IPS DF 4.7 (cell line): ENCODE measurements around the gene SEC24A.
"Not testable (repeated sequence)": the region's sequence is repeated elsewhere in the genome, so short reads cannot be mapped to it uniquely, and the experiment has no call there.

ENCODE experiments used
- DNase-seq: peaks from one replicate; pipeline ENCODE4 v3.0.0-alpha.2; 2013; ENCODE audit warnings: low spot score; ENCODE audit errors: extremely low read depth

SEC24A gene

DNA sequence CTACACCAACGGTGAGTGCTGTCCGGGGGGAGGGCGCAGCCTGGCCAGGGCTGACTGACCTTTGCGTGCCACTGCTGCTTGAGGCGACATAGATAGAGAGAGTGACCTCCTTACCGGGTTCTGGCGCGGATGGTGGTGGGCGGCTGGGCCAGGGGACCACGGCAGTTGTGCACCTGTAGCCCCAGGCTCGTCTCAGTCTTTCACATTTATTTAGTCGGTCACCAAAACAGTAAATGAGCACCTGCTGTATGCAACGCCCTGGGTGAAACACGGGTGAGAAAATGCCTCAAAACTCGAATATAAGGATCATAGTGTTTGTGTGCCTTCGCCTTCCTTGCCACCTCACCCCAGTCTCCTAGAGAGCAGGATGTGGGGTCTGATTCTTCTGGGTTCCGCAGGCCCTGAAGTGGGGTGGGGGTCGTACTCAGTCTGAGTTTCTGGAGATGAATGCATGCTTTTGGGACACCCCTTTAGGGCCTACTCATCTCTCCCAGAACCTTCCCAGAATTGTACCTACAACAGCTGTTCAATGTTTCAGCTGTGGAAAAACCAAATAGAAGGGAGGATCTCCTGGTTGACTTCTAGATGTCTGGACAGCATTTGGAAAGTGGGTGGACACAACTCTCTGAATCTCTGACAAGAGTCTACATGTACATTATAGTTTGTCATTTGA, 714 bp downstream of the SEC24A start:
- no peak for DNase-seq

DNA sequence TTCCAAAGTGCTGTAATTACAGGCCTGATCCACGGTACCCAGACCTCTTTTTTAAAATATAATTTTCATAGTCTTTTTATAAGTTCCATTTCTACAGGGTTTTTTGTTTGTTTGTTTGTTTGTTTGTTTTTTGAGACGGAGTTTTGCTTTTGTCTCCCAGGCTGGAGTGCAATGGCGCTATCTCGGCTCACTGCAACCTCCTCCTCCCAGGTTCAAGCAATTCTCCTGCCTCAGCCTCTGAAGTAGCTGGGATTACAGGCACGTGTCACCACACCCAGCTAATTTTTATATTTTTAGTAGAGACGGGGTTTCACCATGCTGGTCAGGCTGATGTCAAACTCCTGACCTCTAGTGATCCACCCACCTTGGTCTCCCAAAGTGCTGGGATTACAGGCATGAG, 2.1 kb downstream of the SEC24A start:
- not testable (repeated sequence) for DNase-seq

DNA sequence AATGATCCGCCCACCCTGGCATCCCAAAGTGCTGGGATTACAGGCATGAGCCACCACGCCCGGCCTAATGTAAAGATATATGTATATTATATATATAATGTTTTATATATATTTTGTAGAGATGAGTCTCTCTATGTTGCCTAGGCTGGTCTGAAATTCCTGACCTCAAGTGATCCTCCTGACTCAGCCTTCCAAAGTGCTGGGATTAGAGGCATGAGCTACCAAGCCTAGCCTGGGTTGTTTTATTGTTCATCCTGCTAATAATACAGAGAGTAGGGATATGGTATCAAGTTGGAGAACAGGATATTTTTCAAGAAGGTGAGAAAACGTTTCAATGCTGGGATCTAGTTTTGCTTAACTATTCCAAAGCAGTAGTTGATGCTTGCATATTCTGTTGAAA, 2.9 kb downstream of the SEC24A start:
- no peak for DNase-seq

DNA sequence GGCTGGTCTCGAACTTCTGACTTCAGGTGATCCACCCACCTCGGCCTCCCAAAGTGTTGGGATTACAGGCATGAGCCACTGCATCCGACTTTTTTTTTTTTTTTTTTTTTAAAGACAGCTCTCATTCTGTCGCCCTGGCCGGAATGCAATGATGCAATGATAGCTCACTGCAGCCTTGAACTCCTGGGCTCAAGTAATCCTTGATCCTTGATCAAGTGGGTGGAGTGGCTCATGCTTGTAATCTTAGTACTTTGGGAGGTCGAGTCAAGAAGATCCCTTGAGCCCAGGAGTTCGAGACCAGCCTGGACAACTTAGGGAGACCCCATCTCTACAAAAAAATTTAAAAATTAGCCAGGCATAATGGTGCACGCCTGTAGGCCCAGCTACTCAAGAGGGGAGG, 8.1 kb downstream of the SEC24A start:
- no peak for DNase-seq

DNA sequence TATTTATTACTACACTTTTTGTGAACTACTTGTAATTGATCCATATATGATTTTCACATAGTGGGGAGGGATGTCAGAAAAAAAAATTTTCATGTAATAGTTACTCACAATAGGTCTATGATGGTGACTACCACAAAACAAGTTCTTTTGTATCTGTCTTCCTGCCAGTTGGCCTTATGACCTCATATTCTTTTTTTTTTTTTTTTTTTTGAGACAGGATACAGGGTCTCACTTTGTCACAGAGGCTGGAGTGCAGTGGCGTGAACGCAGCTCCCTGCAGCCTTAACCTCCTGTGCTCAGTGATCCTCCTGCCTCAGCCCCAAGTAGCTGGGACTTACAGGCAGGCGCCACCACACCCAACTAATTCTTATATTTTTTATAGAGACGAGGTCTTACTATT, 10.9 kb downstream of the SEC24A start:
- DNase-seq: no peak

DNA sequence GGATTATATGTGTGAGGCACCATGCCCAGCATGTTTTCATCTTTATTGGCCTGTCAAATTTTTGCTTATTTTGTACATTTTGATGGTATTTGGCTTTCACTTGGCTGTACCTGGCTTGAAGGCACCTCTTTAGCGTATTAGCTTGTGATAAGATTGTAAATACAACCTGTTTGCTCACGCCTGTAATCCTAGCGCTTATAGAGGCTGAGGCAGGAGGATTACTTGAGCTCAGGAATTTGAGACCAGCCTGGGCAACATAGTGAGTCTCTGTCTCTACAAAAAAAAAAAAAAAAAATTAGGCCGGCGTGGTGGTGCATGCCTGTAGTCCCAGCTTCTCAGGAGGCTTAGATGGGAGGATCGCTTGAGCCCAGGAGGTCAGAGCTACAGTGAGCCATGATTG, 11.3 kb downstream of the SEC24A start:
- DNase-seq: no peak

DNA sequence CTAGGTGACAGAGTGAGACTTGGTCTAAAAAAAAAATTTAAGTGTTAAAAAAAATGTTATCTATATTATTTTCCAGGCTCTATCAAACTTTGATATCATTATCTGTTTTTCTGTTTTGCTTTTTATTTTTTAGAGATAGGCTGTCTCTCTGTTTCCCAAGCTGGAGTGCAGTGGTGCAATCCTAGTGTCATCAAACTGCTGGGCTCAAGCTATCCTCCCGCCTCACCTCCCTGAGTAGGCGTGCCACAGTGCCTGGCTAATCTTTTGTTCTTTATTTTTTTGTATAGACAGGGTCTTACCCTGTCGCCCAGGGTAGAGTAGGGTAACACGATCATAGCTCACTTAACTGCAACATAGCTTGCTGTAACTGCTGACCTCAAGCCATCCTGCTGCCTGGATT, 14.4 kb downstream of the SEC24A start:
- DNase-seq: no peak

DNA sequence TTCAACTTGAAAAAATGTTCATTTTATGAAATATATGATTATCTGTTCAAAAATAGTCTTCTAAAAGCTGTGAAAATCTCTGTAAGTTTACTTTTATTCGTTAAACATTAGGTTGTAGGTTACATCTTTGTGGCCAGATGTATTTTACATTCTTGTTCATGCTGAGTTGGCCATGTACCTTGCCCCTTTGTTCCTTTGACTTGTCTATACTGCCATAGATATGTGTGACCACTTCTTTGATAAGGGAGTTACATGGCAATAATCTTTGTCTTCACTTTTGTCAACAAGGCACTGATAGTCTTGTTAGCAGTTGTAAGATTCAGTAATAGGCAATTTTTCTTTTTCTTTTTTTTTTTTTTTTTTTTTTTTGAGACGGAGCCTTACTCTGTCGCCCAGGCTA, 15.9 kb downstream of the SEC24A start:
- DNase-seq: no peak

DNA sequence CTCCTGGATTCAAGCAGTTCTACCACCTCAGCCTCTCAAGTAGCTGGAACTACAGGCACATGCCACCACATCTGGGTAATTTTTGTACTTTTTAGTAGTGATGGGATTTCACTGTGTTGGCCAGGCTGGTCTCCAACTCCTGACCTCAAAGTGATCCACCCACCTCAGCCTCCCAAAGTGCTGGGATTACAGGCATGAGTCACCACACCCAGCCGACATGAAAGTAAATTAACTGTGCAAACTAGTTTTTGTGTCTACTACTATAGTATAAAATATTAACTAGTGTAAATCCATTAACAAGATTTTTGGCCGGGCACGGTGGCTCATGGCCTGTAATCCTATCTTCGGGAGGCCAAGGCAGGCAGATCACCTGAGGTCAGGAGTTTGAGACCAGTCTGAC, 25.0 kb downstream of the SEC24A start:
- not testable (repeated sequence) for DNase-seq

DNA sequence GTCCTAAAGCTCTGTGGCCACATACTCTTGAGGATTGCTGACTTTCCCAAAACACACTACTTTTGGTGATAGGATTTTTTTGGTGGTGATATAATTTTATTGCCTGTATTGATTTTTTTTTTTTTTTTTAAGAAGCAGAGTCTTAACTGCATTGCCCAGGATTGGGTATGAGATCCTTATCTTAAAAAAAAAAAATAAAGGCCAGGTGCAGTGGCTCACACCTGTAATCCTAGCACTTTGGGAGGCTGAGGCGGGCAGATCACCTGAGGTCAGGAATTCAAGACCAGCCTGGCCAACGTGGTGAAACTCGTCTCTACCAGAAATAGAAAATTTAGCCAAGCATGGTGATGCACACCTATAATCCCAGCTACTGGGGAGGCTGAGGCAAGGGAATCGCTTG, 28.8 kb downstream of the SEC24A start:
- not testable (repeated sequence) for DNase-seq

DNA sequence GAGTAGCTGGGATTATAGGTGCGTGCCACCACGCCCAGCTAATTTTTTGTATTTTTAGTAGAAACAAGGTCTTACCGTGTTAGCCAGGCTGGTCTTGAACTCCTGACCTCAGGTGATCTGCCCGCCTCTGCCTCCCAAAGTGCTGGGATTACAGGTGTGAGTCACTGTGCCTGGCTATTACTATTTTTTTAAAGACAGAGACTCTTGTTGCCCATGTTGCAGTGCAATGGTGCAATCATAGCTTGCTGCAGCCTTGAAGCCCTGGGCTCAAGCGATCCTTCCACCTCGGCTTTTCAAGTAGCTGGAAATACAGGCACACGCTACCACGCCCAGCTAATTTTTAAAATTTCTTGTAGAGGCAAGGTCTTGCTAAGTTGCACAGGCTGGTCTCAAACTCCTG, 41.6 kb downstream of the SEC24A start:
- not testable (repeated sequence) for DNase-seq

DNA sequence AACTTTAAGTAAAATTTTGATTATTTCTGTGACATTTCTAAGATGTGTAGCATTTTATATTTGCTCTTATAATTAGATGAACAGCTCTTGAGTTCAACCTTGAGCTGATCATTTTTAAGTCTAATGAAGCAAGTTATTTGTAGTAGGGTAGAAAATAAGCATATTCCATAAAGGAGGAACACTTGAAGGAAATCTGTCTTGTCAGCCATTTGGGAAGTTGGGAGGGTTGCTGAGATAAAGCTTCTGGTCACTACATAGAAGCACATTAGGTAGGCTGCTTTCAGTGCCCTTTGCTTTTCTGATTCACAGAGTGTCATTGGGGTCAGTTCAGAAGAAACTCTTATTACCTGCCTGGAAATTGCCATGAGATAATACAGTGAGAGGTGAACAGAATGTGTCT, 44.1 kb downstream of the SEC24A start:
- DNase-seq: no peak

DNA sequence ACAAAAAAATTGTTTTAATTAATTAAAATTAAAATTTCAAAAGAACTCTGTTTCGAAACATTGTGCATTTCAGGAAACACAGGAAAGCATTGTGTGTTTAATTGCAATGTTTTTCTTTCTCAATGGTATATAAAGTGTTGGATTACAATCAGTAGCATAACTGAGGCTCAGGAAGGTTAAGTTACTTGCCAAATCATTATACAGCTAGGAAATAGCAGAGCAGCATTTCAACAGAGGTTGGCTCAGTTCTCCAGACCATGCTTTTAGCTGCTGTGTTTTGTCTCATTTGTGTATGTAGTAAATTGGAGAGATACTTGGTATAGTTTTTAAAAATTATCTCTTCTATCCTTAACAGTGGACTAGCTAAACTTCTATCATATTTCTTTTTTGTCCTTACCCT, 59.7 kb downstream of the SEC24A start:
- no peak for DNase-seq

DNA sequence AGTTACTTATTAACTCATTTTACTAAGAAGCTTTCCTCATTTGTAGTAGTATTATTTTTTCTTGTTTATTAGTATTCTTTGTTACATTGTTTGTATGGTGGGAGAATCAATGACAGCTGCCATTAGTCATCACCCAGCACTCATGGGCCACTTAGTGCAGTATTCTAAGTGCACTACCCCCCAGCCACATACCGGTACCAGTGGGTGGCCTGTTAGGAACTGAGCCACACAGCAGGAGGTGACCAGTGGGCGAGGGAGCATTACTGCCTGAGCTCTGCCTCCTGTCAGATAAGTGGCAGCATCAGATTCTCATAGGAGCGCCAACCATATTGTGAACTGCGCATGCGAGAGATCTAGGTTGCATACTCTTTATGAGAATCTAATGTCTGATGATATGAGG, 65.5 kb downstream of the SEC24A start:
- DNase-seq: no peak

DNA sequence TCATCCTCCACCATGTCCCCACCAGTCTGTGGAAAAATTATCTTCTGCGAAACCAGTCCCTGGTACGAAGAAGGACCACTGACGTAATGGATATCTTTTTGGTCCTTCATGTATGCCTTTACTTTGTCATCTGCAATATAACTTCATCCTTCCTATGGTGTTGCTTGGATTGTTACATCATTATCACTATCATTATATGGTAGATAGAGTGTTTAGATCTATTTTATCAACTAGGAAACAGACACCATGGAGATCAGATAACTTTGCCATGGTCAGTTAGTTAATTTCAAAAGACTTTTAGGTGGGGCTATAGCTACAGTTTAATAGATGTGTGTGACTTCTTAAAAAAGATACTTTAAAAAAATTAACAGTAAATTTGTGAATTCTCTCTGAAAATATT, 66.0 kb downstream of the SEC24A start:
- no peak for DNase-seq

DNA sequence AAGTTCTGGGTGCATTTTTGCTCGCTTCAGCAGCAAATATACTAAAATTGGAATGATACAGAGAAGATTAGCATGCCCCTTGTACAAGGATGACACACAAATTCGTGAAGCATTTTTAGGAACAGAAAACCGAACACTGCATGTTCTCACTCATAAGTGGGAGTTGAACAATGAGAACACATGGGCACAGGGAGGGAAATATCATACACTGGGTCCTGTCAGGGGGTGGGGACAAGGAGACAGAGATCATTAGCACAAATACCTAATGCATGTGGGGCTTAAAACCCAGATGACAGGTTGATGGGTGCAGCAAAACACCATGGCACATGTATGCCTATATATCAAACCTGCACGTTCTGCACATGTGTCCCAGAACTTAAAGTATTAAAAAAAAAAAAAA, 66.9 kb downstream of the SEC24A start:
- DNase-seq: not testable (repeated sequence)

DNA sequence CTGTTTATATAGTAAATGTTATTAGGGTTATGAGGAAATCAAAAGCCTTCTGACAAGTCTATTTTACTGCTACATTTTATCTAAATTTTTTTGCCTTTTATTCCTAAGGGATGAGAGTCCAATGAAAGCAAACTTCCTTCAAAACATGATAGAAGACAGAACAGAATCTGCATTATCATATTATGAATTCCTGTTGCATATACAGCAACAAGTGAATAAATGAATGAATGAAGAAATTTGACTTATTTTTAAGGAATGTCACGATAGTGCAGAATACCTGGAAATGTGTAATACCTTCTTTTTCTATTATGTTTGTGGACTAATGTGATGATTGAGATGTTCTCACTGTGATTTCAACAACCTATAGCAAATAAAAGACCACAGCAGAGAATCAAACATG, 76.3 kb downstream of the SEC24A start:
- no peak for DNase-seq

DNA sequence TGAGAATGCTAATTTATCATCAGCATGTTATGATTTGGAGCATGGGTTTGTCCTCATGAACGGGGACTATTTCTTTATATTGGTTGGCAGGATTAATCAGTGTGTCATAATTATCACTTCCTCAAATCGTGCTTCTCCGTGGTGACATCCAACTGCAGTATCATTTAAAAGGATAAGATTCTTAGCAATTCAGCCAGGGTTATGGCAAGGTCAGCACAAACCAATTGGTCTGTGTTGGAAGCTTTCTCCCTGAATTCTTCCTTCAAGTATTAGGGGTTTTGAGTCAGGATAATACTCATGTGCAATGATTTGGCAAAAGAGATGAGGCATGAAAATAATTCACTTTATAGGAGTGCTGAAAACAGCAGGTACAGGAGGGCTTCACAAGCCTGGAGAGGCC, 84.2 kb downstream of the SEC24A start:
- DNase-seq: no peak

DNA sequence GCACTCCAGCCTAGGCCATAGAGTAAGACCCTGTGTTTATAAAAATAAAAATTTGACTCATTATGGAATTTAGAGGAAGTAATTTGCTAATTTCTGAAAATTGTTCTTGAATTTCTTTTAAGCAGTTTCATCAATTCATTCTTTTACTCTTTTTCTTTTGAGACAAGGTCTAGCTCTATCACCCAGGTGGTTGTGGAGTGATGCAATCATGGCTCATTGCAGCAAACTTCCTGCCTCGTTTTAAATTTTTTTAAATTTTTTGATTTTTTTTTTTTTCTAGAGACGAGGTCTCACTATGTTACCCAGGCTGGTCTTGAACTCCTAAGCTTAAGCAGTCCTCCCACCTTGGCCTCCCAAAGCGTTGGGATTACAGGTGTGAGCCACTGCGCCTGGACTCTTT, 86.7 kb downstream of the SEC24A start:
- no peak for DNase-seq

DNA sequence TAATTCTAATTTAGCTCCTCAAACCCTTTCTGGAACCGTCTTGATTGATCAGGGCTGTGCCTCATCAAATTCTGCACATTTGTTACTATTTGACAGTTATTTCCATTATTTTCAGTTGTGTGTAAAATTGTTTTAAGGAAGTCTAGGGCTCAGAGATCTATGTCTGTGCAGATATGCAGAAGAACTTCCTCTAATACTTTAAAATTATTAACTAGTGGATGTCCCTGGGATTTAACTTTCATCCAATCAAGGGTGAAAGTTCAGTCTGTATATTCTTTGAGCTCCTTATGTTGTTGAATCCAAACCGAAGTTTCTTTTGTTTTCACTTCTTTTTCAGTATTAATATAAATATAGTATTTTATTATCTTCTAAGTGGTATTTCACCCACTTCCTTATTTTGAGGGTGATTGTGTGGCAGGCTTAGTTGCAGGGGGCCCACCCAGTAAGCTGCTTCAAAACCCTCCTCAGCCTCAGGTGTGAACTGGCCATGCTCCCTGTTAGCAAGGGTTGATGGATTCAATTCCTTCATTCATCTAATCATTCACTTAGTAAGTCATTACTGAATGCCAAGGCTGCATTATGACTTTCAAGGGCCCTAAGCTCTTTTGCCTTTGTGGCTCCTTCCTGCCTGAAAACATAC, 87.7 kb downstream of the SEC24A start:
- no peak for DNase-seq

DNA sequence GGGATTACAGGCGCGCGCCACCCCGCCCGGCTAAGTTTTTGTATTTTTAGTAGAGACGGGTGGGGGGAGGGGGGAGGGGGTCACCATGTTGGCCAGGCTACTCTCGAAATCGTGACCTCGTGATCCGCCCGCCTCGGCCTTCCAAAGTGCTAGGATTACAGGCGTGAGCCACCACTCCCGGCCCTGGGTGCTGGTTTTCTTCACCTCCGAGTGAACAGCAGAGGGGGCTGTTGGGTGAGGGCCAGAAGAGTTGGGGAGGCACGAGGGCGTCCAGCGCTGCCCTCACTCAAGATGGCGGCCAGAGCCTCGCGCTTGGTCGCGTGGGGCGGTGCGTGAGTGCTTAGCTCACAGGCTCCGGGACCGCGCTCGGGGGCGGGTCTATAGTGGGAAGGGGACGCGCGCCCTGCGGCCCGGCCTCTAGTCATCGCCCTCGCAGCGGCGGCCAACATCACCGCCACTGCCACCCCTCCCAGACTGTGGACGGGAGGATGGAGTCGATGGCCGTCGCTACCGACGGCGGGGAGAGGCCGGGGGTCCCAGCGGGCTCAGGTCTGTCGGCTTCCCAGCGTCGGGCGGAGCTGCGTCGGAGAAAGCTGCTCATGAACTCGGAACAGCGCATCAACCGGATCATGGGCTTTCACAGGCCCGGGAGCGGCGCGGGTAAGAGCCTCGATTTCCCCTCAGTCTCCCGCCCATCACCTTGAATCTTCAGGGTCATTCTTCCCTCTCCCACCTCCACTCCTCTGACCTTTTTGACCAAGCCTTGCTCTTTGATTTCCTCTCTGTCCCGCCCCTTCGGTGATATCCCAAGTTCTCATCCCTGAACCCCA, 89.8 kb downstream of the SEC24A start, which contains the start of gene CAMLG:
Gene CAMLG, plus strand, starts transcription at position 416 of the 830 bp plus-strand sequence. Its CDS starts 73 bp downstream, at position 489.
- peak; percentile 89 for DNase-seq

DNA sequence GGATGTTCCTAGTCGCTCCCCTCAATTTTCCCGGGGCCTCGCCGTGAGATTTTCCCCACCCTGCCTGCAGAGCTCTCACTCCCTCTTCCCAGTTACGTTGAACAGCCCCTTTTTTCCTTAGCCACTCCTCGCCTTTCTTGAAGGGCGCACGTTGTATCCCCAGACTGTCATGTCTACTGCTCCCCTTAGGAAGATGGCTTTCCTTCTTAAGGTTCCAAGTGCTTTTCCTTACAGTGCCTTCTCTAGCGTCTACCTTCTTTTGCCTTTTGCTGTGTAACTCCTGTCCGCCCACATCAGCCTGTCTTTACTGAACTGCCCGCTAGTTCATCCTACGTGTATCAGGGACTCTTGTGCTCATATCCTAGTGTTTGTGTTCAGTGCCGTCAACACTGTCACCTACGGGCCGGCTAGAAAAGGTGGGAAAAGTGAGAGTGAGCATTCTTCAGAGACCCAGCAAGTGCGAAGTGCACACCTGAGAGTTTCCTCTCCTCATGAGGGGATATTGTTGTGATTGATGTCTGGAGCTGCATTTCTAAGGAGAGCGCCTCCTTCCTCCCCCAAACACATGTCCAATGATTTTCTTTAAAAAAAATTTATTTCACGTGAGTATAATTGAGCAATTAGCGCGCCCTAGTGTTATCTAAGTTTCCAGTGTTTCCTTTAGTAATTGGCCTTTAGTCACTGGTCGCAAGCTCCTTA, 90.5 kb downstream of the SEC24A start:
- DNase-seq: no peak
